K562 (cell line): ENCODE data around the gene COG2. TPM values are rescaled to one million over a fixed set of nuclear protein-coding genes. Genes with fewer than 3 reads are reported as not detected.

ENCODE experiments used
- ATAC-seq: fragments of 200-7000 bp; cut with Tn5 transposase; 3 replicates; pipeline ENCODE4 v1.9.1; 2020; ENCODE audit warnings: moderate library complexity
- BruUV-seq: library from RNA; stranded (reverse); fragments of 400-500 nt; replicated peaks from 2 replicates; lab custom pipeline; 2021; lab: Mats Ljungman, UMichigan
- CTCF ChIA-PET: fragments of 300-600 bp; formaldehyde crosslinking; extraction: SDS; loops from one replicate; lab custom pipeline; 2021; ENCODE audit warnings: low intra/inter-chr PET ratio; lab: Yijun Ruan, JAX
- POLR2A ChIA-PET: fragments of 300-600, 350-650 bp; sonication (Branson Sonifier 250); formaldehyde crosslinking; extraction: SDS; loops from one replicate; lab custom pipeline; 2021; ENCODE audit warnings: antibody characterized with exemption, inconsistent platforms; lab: Yijun Ruan, JAX
- DNase-seq, 4 experiments: peaks; one replicate each; pipeline versions ENCODE4 v3.0.0 to v3.0.0-alpha.2; 2011 to 2018; ENCODE audit warnings: low spot score in 3 of 4, mixed read lengths in 3 of 4; ENCODE audit errors: extremely low read depth in 1 of 4
- FAIRE-seq: peaks from 2 replicates; lab custom pipeline; 2011; peaks lifted over from hg19 to GRCh38; lab: Jason Lieb, UNC
- H2AFZ ChIP-seq: 2 replicates; pipeline ENCODE4 v1.6.0; 2011; ENCODE audit warnings: low read depth, low read length, control low read depth, inconsistent platforms
- H3K27ac ChIP-seq: fragments of 200-600 bp; 3 replicates; pipeline ENCODE4 v1.8.0; 2011; ENCODE audit warnings: low read depth, mild to moderate bottlenecking, control low read depth, inconsistent platforms, low read length, moderate library complexity, mixed read lengths; ENCODE audit errors: extremely low read depth
- H3K27me3 ChIP-seq, 2 experiments: fragments of 300-600 bp in 1 of 2; 2 replicates in 1 of 2; 3 replicates in 1 of 2; pipeline versions ENCODE4 v1.6.0 to v1.8.0; 2011; ENCODE audit warnings: inconsistent platforms in 2 of 2, low read length in 2 of 2, mild to moderate bottlenecking in 1 of 2, mixed read lengths in 1 of 2, moderate library complexity in 1 of 2; ENCODE audit not compliant: control insufficient read depth in 2 of 2, insufficient read depth in 2 of 2
- H3K36me3 ChIP-seq: fragments of 300-600 bp; 3 replicates; pipeline ENCODE4 v1.8.0; 2011; ENCODE audit warnings: mild to moderate bottlenecking, low read length, inconsistent platforms; ENCODE audit not compliant: control insufficient read depth, insufficient read depth
- H3K4me1 ChIP-seq, 2 experiments: fragments of 200-600 bp in 1 of 2; replicated peaks in 1 of 2; 2 replicates in 1 of 2; 3 replicates in 1 of 2; pipeline versions ENCODE4 v1.5.1 to v1.8.0; 2011; ENCODE audit warnings: inconsistent platforms in 2 of 2, low read length in 2 of 2, mild to moderate bottlenecking in 1 of 2, mixed read lengths in 1 of 2, moderate library complexity in 1 of 2; ENCODE audit not compliant: control insufficient read depth in 2 of 2, insufficient read depth in 2 of 2
- H3K4me2 ChIP-seq: 2 replicates; pipeline ENCODE4 v1.6.1; 2011; ENCODE audit warnings: low read length, control low read depth, inconsistent platforms, mixed read lengths; ENCODE audit not compliant: insufficient read depth
- H3K4me3 ChIP-seq: fragments of 200-600 bp; sonication (generic), shearing (Covaris generic); 2 replicates; pipeline ENCODE4 v1.5.1; 2016; ENCODE audit warnings: control low read depth, inconsistent platforms
- H3K79me2 ChIP-seq: fragments of 200-600 bp; 3 replicates; pipeline ENCODE4 v1.8.0; 2011; ENCODE audit warnings: low read length, inconsistent platforms; ENCODE audit not compliant: control insufficient read depth, insufficient read depth
- H3K9ac ChIP-seq, 2 experiments: 2 replicates each; pipeline versions ENCODE4 v1.6.0 to v1.6.1; 2011; ENCODE audit warnings: low read depth in 2 of 2, low read length in 2 of 2, control low read depth in 1 of 2, inconsistent platforms in 1 of 2, mild to moderate bottlenecking in 1 of 2, mixed read lengths in 1 of 2; ENCODE audit not compliant: insufficient read depth in 1 of 2
- H3K9me1 ChIP-seq: one replicate; pipeline ENCODE4 v1.6.0; 2011; ENCODE audit warnings: inconsistent platforms, mild to moderate bottlenecking, low read length, moderate library complexity; ENCODE audit not compliant: control insufficient read depth, insufficient read depth
- H3K9me3 ChIP-seq: replicated peaks from 2 replicates; pipeline ENCODE4 v1.5.1; 2011; ENCODE audit warnings: low read depth, low read length, inconsistent platforms; ENCODE audit not compliant: control insufficient read depth, insufficient read depth
- H4K20me1 ChIP-seq: replicated peaks from 2 replicates; pipeline ENCODE4 v1.6.1; 2011; ENCODE audit warnings: low read length, inconsistent platforms, mixed read lengths; ENCODE audit not compliant: control insufficient read depth, insufficient read depth
- ARID2 ChIP-seq: fragments of 450-650 bp; IDR thresholded peaks from 2 replicates; pipeline ENCODE4 v1.6.1; 2017; ENCODE audit warnings: antibody characterized with exemption, mild to moderate bottlenecking
- BRD9 ChIP-seq: fragments of 450-650 bp; IDR thresholded peaks from 2 replicates; pipeline ENCODE4 v1.6.1; 2018; ENCODE audit warnings: low read depth; ENCODE audit not compliant: partially characterized antibody
- FOSL1 ChIP-seq: fragments of 200-800 bp; sonication (Bioruptor generic); conservative IDR thresholded peaks from 2 replicates; pipeline ENCODE4 v1.6.1; 2016; ENCODE audit warnings: missing genetic modification characterization, missing compliant biosample characterization
- FOXK1 ChIP-seq: sonication (generic); formaldehyde crosslinking; IDR thresholded peaks from 2 replicates; pipeline ENCODE4 v1.8.0; 2022; ENCODE audit warnings: missing genetic modification reagents, mild to moderate bottlenecking, borderline replicate concordance
- HMGXB4 ChIP-seq: sonication (generic); formaldehyde crosslinking; IDR thresholded peaks from 2 replicates; pipeline ENCODE4 v1.8.1; 2023; ENCODE audit warnings: mild to moderate bottlenecking, missing genetic modification reagents
- HNRNPH1 ChIP-seq: fragments of 200-400 bp; formaldehyde crosslinking; optimal IDR thresholded peaks from 2 replicates; pipeline ENCODE3; 2017; ENCODE audit warnings: low read depth, mild to moderate bottlenecking, low read length, moderate library complexity
- KDM4B ChIP-seq, 2 experiments: fragments of 450-650 bp in 1 of 2; sonication (generic) in 1 of 2; IDR thresholded peaks; 2 replicates each; pipeline ENCODE4 v1.6.1; 2016 to 2017; ENCODE audit warnings: borderline replicate concordance in 2 of 2, antibody characterized with exemption in 1 of 2, low read depth in 1 of 2, mild to moderate bottlenecking in 1 of 2
- POLR2B ChIP-seq: fragments of 450-650 bp; IDR thresholded peaks from 2 replicates; pipeline ENCODE4 v1.6.1; 2018; ENCODE audit warnings: low read depth; ENCODE audit not compliant: partially characterized antibody
- POLR3A ChIP-seq: IDR thresholded peaks from 2 replicates; pipeline ENCODE4 v1.6.1; 2011; ENCODE audit warnings: borderline replicate concordance, mild to moderate bottlenecking, moderate library complexity; ENCODE audit not compliant: insufficient read length, insufficient read depth; ENCODE audit errors: extremely low read depth
- RBM22 ChIP-seq: fragments of 200-400 bp; formaldehyde crosslinking; IDR thresholded peaks from 2 replicates; pipeline ENCODE4 v1.6.1; 2018; ENCODE audit warnings: low read length, low read depth; ENCODE audit not compliant: poor library complexity, severe bottlenecking
- RNF2 ChIP-seq: sonication (generic); IDR thresholded peaks from 2 replicates; pipeline ENCODE4 v1.6.1; 2016
- TAF1 ChIP-seq: IDR thresholded peaks from 2 replicates; pipeline ENCODE4 v1.6.1; 2011; ENCODE audit warnings: mild to moderate bottlenecking, low read length, moderate library complexity; ENCODE audit not compliant: insufficient read depth, control insufficient read depth, severe bottlenecking; ENCODE audit errors: extremely low read depth
- USF1 ChIP-seq: sonication (generic); formaldehyde crosslinking; IDR thresholded peaks from 2 replicates; pipeline ENCODE4 v1.9.0; 2022; ENCODE audit warnings: mild to moderate bottlenecking, missing genetic modification reagents
- ZC3H8 ChIP-seq: fragments of 450-650 bp; IDR thresholded peaks from 2 replicates; pipeline ENCODE4 v1.6.1; 2017
- ZNF512 ChIP-seq: IDR thresholded peaks from 2 replicates; pipeline ENCODE4 v1.6.1; 2016; ENCODE audit warnings: missing genetic modification characterization, missing compliant biosample characterization
- WGBS: fragments of 100-300 bp; shearing (Covaris generic); methylation state at CpG from one replicate; pipeline ENCODE4 v1.1.6; 2016; ENCODE audit warnings: low coverage, mixed read lengths; ENCODE audit not compliant: insufficient coverage; ENCODE audit errors: missing lambda C conversion rate; 5-methylcytosine and 5-hydroxymethylcytosine counted together
- in situ Hi-C: fragments of 300-500 bp; cut with MboI; formaldehyde crosslinking; loops from 4 replicates; pipeline ENCODE4 v1.15.0; 2018; ENCODE audit warnings: inconsistent platforms, mixed read lengths
- intact Hi-C: fragments of 100-400 bp; cut with micrococcal nuclease; formaldehyde crosslinking; loops from 2 replicates; pipeline ENCODE4 v1.14.2; 2022
- polyA plus RNA-seq, 8 experiments: library from polyadenylated mRNA; depleted of rRNA in 4 of 8; stranded (reverse) in 5 of 8; unstranded in 3 of 8; fragments of >200 nt; fragmentation: Nextera tagmentation in 2 of 8; fragmentation: Illumina TruSeq in 1 of 8; extraction: Ambion mirVana in 2 of 8; extraction: Trizol in 1 of 8; gene quantifications; 2 replicates each; pipeline versions ENCODE4 v1.2.1 to v1.2.3, GENCODE V29; 2011 to 2014; ENCODE audit warnings: inconsistent platforms in 1 of 8, missing spikeins in 1 of 8
- total RNA-seq, 7 experiments: library from RNA; depleted of rRNA in 6 of 7; stranded (reverse); fragments of >200 nt in 6 of 7; fragmentation: Illumina TruSeq in 2 of 7; extraction: Trizol in 2 of 7; gene quantifications; 2 replicates each; pipeline versions ENCODE4 v1.2.1 to v1.2.3, GENCODE V29; 2011 to 2021; ENCODE audit warnings: low replicate concordance in 1 of 7
- TF ChIP-seq, protein P1 (sequence below): fragments of 450-650 bp; IDR thresholded peaks from 2 replicates; pipeline ENCODE4 v1.6.1; 2016; ENCODE audit warnings: mild to moderate bottlenecking

COG2 gene
- total and polyA plus RNA-seq, 9 of the 15 experiments (the other 6 are each of a cell fraction or from before 2014, with no cell fraction given), result 22.0 to 51.7 (median 33.3) TPM

DNA sequence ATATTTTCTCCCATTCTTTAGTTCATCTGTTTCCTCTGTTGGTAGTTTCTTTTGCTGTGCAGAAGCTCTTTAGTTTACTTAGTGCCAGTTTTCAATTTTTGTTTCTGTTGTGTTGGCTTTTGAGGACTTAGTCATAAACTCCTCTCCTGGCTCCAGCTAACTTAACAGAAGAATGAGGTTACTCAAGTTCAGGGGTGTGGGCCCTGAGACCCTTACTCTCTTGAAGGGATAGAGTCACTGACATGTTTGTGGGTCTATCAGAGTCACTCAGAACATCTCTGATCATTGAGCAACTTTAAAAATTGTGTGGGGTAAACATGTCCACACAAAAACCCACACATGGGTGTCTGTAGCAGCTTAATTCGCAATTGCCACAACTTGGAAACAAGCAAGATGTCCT, 57.4 kb downstream of the COG2 start:
- Histone ChIP-seq H3K4me1 (peaks cover 0 to 4% of the 10 kb centered on the region in 2 experiments; a peak in 1 of 5 replicates), H3K9me1 (no peaks in the 10 kb centered on the region), H3K9ac (no peak overlapping the region), H3K36me3 (no peaks in the 10 kb centered on the region), H3K27me3 (peaks cover 52 to 60% of the 10 kb centered on the region in 2 experiments), H3K79me2 (no peaks in the 10 kb centered on the region), H3K4me2 (no peak overlapping the region), H3K27ac (no peak overlapping the region), H3K4me3 (no peak overlapping the region), H2AFZ (no peak overlapping the region), H3K9me3 (no peaks in the 10 kb centered on the region), H4K20me1 (peaks cover 9% of the 10 kb centered on the region)
- no peak for FAIRE-seq
- no peak for ATAC-seq
- no TSS peak for BruUV-seq
- ChIA-PET CTCF (no interaction called here), POLR2A (interaction anchor here (0.8 kb wide), 1 partner anchor 17 kb away, joined by 4 read pairs; no protein-coding TSS in a partner anchor)
- DNase-seq, result no peak
- WGBS, result 0% methylated on average over 1 of the region's 1 CpG
- in situ Hi-C loops (no loop called here), intact Hi-C loops (loop anchor here (5.0 kb wide), 1 partner anchor 73 kb away; no protein-coding TSS in a partner anchor)
- no peak for TF ChIP-seq USF1 (CRISPR knock-in tag)
- TF ChIP-seq ZC3H8, result no peak
- TF ChIP-seq FOXK1, result no peak
- TF ChIP-seq RNF2, result no peak
- TF ChIP-seq BRD9, result no peak
- TF ChIP-seq, protein P1, sequence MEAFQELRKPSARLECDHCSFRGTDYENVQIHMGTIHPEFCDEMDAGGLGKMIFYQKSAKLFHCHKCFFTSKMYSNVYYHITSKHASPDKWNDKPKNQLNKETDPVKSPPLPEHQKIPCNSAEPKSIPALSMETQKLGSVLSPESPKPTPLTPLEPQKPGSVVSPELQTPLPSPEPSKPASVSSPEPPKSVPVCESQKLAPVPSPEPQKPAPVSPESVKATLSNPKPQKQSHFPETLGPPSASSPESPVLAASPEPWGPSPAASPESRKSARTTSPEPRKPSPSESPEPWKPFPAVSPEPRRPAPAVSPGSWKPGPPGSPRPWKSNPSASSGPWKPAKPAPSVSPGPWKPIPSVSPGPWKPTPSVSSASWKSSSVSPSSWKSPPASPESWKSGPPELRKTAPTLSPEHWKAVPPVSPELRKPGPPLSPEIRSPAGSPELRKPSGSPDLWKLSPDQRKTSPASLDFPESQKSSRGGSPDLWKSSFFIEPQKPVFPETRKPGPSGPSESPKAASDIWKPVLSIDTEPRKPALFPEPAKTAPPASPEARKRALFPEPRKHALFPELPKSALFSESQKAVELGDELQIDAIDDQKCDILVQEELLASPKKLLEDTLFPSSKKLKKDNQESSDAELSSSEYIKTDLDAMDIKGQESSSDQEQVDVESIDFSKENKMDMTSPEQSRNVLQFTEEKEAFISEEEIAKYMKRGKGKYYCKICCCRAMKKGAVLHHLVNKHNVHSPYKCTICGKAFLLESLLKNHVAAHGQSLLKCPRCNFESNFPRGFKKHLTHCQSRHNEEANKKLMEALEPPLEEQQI, result no peak
- TF ChIP-seq KDM4B (IDR thresholded peaks at IDR 0.05; ENCODE audit: borderline replicate concordance in 2 of 2, low read depth in 1 of 2), result no peak
- TF ChIP-seq POLR2B, result no peak
- TF ChIP-seq POLR3A, result no peak
- TF ChIP-seq RBM22, result no peak
- no peak for TF ChIP-seq HMGXB4 (CRISPR knock-in tag)
- TF ChIP-seq ARID2, result no peak
- TF ChIP-seq HNRNPH1, result no peak
- TF ChIP-seq TAF1, result no peak
- TF ChIP-seq ZNF512, result no peak
- no peak for TF ChIP-seq FOSL1
